Smooth muscle cell (in vitro differentiated cells): ENCODE results near the gene UTP20. TPM values are rescaled to one million over a fixed set of nuclear protein-coding genes. Genes with fewer than 3 reads are reported as not detected.

ENCODE experiments used
- DNase-seq: peaks from one replicate; lab custom pipeline; 2025; ENCODE audit not compliant: unreplicated experiment; lab: John Stamatoyannopoulos, UW
- H2AFZ ChIP-seq: fragments of 200-600 bp; sonication (generic); 2 replicates; pipeline ENCODE4 v1.6.0; 2016; ENCODE audit warnings: antibody characterized with exemption, low read depth, mild to moderate bottlenecking
- H3F3A ChIP-seq: fragments of 200-600 bp; sonication (generic); 2 replicates; pipeline ENCODE4 v1.6.0; 2017; ENCODE audit warnings: antibody characterized with exemption, low read depth
- H3K27ac ChIP-seq: fragments of 200-600 bp; sonication (generic); 2 replicates; pipeline ENCODE4 v1.5.1; 2016; ENCODE audit warnings: low read depth, mild to moderate bottlenecking
- H3K27me3 ChIP-seq: fragments of 200-600 bp; sonication (generic); 2 replicates; pipeline ENCODE4 v1.6.1; 2016; ENCODE audit warnings: low read depth, mild to moderate bottlenecking
- H3K36me3 ChIP-seq: fragments of 200-600 bp; sonication (generic); 2 replicates; pipeline ENCODE4 v1.5.1; 2016; ENCODE audit warnings: low read depth
- H3K4me1 ChIP-seq: fragments of 200-600 bp; sonication (generic); 2 replicates; pipeline ENCODE4 v1.5.1; 2016; ENCODE audit warnings: low read depth
- H3K4me2 ChIP-seq: fragments of 200-600 bp; sonication (generic); 2 replicates; pipeline ENCODE4 v1.6.0; 2016; ENCODE audit warnings: mild to moderate bottlenecking
- H3K4me3 ChIP-seq: fragments of 200-600 bp; sonication (generic); 2 replicates; pipeline ENCODE4 v1.5.1; 2016; ENCODE audit warnings: mild to moderate bottlenecking
- H3K79me2 ChIP-seq: fragments of 200-600 bp; sonication (generic); 2 replicates; pipeline ENCODE4 v1.6.0; 2016; ENCODE audit warnings: low read depth, mild to moderate bottlenecking
- H3K9ac ChIP-seq: fragments of 200-600 bp; sonication (generic); 2 replicates; pipeline ENCODE4 v1.6.0; 2016; ENCODE audit warnings: low read depth
- H3K9me3 ChIP-seq: fragments of 200-600 bp; sonication (generic); replicated peaks from 2 replicates; pipeline ENCODE4 v1.5.1; 2016; ENCODE audit warnings: low read depth
- H4K20me1 ChIP-seq: fragments of 200-600 bp; sonication (generic); 2 replicates; pipeline ENCODE4 v1.6.0; 2016; ENCODE audit warnings: low read depth
- CTCF ChIP-seq: fragments of 200-600 bp; sonication (generic); IDR thresholded peaks from 2 replicates; pipeline ENCODE4 v1.5.1; 2017; ENCODE audit warnings: borderline replicate concordance, mild to moderate bottlenecking, antibody characterized with exemption; ENCODE audit not compliant: insufficient read depth, poor library complexity, severe bottlenecking
- WGBS: methylation state at CpG from one replicate; pipeline ENCODE4 v1.1.7; 2016; ENCODE audit warnings: low lambda C conversion rate; 5-methylcytosine and 5-hydroxymethylcytosine counted together
- polyA plus RNA-seq: library from polyadenylated mRNA; unstranded; fragments of >200 nt; fragmentation: Nextera tagmentation; extraction: Ambion mirVana; gene quantifications from 2 replicates; pipeline ENCODE4 v1.2.1, GENCODE V29; 2016
- total RNA-seq: library from RNA; depleted of rRNA; stranded (reverse); fragments of >200 nt; gene quantifications from 2 replicates; pipeline ENCODE4 v1.2.3, GENCODE V29; 2014

Gene UTP20
- total and polyA plus RNA-seq, 2 experiments from 2014 or later: 1.7 to 11.9 TPM

GRCh38 chr12:101277443-101277842 is 2.5 kb upstream of the UTP20 start:
- Histone ChIP-seq H3K36me3 (no peaks in the 10 kb centered on the region), H3K9ac (no peak overlapping the region), H3K79me2 (peaks cover 19% of the 10 kb centered on the region), H3K4me3 (no peak overlapping the region), H3K4me2 (no peak overlapping the region), H3K9me3 (no peaks in the 10 kb centered on the region), H4K20me1 (no peaks in the 10 kb centered on the region), H3K4me1 (peaks cover 6% of the 10 kb centered on the region), H2AFZ (no peak overlapping the region), H3F3A (no peaks in the 10 kb centered on the region), H3K27ac (no peak overlapping the region), H3K27me3 (peaks cover 14% of the 10 kb centered on the region)
- DNase-seq: no peak
- WGBS: 80% methylated on average over 3 of the region's 3 CpGs
- TF ChIP-seq CTCF: no peak

DNA sequence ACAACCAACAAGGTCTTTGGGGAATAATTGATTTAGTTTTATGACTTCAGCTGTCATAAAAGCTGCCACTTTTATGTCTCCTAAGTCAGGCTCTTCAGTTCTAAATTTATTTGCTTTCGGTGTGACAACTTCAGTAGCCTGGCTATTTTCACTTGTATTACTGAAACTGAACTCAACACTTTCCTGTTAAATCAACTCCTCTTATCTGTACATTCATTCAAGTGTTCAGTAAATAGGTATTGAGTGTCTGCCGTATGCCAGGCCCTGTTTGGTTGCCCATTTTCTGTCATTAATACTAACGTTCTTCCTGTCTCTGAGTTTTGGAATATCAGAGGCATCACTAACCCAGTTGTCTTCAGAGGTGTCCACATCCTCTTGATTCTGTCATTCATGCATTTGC is 7.5 kb downstream of the UTP20 start:
- Histone ChIP-seq H3K79me2 (no peaks in the 10 kb centered on the region), H4K20me1 (no peaks in the 10 kb centered on the region), H3K27me3 (no peaks in the 10 kb centered on the region), H3K36me3 (peaks cover 9% of the 10 kb centered on the region), H3K9ac (no peak overlapping the region), H3K4me1 (no peaks in the 10 kb centered on the region), H3K27ac (no peak overlapping the region), H3K4me3 (no peak overlapping the region), H2AFZ (no peak overlapping the region), H3K9me3 (no peaks in the 10 kb centered on the region), H3K4me2 (no peak overlapping the region), H3F3A (no peaks in the 10 kb centered on the region)
- WGBS: 81% methylated on average over 3 of the region's 3 CpGs
- TF ChIP-seq CTCF: no peak
- DNase-seq: no peak

GRCh38 chr12:101297661-101298060 is 17.8 kb downstream of the UTP20 start:
- Histone ChIP-seq H3K79me2 (no peaks in the 10 kb centered on the region), H3K27ac (no peak overlapping the region), H3K27me3 (no peaks in the 10 kb centered on the region), H3K4me3 (no peak overlapping the region), H3F3A (no peaks in the 10 kb centered on the region), H2AFZ (no peak overlapping the region), H3K4me2 (no peak overlapping the region), H3K9me3 (no peaks in the 10 kb centered on the region), H3K36me3 (peaks cover 27% of the 10 kb centered on the region), H3K9ac (no peak overlapping the region), H3K4me1 (no peaks in the 10 kb centered on the region), H4K20me1 (no peaks in the 10 kb centered on the region)
- no peak for DNase-seq
- TF ChIP-seq CTCF: no peak
- WGBS: 89% methylated on average over 4 of the region's 4 CpGs

DNA sequence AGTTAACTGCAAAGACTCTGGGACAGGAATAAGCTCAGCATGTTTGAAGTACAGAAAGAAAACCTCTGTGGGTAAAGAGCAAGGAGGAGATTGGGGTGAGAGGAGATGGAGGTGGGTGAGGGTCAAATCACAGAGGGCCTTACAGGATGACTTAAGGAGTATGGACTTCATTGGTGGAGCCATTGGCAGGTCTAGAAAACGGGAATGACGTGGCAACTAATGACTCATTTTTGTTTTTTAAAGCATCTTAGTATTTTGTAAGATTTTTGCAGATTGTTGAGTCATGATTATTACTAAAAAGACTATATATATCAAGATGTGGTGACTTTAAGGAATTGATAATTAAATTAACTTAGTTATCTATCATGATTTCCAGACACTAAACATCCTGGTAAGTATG is 18.5 kb downstream of the UTP20 start:
- no peak for TF ChIP-seq CTCF
- 82% methylated on average over 2 of the region's 2 CpGs for WGBS
- Histone ChIP-seq H3K4me3 (no peak overlapping the region), H3K9ac (no peak overlapping the region), H3K9me3 (no peaks in the 10 kb centered on the region), H4K20me1 (no peaks in the 10 kb centered on the region), H3K36me3 (peaks cover 27% of the 10 kb centered on the region), H3F3A (no peaks in the 10 kb centered on the region), H2AFZ (no peak overlapping the region), H3K27me3 (no peaks in the 10 kb centered on the region), H3K4me2 (no peak overlapping the region), H3K27ac (no peak overlapping the region), H3K4me1 (no peaks in the 10 kb centered on the region), H3K79me2 (no peaks in the 10 kb centered on the region)
- DNase-seq: no peak
